K562 (cell line): ENCODE measurements around the gene PIK3C2B.

ENCODE experiments used
- PCBP1 ChIP-seq: fragments of 200-400 bp; formaldehyde crosslinking; IDR thresholded peaks from 2 replicates; pipeline ENCODE4 v1.6.1; 2018; ENCODE audit warnings: mild to moderate bottlenecking, low read depth, low read length; ENCODE audit not compliant: poor library complexity, severe bottlenecking
- SIN3A ChIP-seq, 2 experiments: fragments of 150-350 bp in 1 of 2; IDR thresholded peaks; 2 replicates each; pipeline ENCODE4 v1.6.1; 2011 to 2016; ENCODE audit warnings: borderline replicate concordance in 2 of 2, low read depth in 2 of 2, low read length in 2 of 2, mild to moderate bottlenecking in 2 of 2, moderate library complexity in 2 of 2; ENCODE audit not compliant: control insufficient read depth in 1 of 2
- TF ChIP-seq, protein P1 (sequence below): sonication (generic); formaldehyde crosslinking; IDR thresholded peaks from 2 replicates; pipeline ENCODE4 v1.8.1; 2023; ENCODE audit warnings: mild to moderate bottlenecking, missing genetic modification reagents
- TF ChIP-seq, protein P2 (sequence below), 2 experiments: IDR thresholded peaks in 1 of 2; conservative IDR thresholded peaks in 1 of 2; 2 replicates each; pipeline ENCODE4 v1.6.1; 2016; ENCODE audit warnings: low read depth in 2 of 2, mild to moderate bottlenecking in 1 of 2, missing compliant biosample characterization in 1 of 2, missing genetic modification characterization in 1 of 2, moderate library complexity in 1 of 2
- TF ChIP-seq, protein P3 (sequence below): fragments of 450-650 bp; IDR thresholded peaks from 2 replicates; pipeline ENCODE4 v1.6.1; 2018; ENCODE audit warnings: mild to moderate bottlenecking, low read depth; ENCODE audit not compliant: partially characterized antibody

DNA sequence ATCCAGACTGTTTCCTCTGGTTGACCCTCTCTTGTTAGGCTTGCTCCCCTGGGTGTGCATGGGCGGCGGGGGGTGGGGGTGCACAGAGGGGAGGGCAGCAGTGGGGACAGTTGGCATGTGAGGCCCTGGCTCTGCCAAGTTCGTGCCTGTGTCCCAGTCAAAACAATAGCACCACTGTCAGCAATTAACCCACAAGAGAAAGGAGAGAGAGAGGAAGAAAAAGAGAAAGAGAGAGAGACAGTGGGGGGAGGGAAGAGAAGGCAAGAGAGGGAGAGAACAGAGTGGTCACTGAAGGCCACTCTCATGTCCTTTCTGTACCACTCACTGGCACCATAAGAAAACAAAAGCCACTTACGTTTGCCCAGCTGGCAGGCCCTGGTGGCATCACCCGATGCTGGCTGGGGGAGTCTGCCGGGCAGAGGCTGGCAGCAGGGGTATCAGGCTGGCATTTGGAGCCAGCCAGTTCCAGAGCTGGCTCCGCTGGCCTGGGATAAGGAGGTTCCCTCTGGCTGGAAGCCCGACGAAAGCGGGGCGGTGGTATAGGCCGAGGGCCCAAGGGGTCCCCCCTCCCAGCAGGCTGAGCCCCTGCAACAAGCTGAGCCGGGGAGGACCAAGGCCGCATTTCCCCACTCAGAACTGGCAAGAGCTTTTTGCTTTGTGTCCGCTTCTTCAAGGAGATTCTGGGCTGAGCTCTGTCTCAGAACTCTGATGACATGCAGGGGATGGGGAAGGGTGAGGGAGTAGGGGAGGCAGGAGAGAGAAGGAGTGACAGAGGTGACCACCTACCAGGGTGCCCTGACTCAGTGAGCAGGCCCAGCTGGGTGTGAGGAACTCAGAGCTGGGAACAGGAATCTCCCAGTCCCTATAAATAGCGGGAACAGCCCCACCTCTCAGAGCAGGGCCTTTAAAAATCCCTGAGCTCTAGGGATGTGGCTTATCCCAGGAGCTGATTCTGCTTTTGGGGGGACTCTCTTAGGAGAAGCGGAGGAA lies 27.9 kb downstream of the PIK3C2B start:
- TF ChIP-seq, protein P1, sequence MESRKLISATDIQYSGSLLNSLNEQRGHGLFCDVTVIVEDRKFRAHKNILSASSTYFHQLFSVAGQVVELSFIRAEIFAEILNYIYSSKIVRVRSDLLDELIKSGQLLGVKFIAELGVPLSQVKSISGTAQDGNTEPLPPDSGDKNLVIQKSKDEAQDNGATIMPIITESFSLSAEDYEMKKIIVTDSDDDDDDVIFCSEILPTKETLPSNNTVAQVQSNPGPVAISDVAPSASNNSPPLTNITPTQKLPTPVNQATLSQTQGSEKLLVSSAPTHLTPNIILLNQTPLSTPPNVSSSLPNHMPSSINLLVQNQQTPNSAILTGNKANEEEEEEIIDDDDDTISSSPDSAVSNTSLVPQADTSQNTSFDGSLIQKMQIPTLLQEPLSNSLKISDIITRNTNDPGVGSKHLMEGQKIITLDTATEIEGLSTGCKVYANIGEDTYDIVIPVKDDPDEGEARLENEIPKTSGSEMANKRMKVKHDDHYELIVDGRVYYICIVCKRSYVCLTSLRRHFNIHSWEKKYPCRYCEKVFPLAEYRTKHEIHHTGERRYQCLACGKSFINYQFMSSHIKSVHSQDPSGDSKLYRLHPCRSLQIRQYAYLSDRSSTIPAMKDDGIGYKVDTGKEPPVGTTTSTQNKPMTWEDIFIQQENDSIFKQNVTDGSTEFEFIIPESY (CRISPR knock-in tag) = no peak
- TF ChIP-seq, protein P2, sequence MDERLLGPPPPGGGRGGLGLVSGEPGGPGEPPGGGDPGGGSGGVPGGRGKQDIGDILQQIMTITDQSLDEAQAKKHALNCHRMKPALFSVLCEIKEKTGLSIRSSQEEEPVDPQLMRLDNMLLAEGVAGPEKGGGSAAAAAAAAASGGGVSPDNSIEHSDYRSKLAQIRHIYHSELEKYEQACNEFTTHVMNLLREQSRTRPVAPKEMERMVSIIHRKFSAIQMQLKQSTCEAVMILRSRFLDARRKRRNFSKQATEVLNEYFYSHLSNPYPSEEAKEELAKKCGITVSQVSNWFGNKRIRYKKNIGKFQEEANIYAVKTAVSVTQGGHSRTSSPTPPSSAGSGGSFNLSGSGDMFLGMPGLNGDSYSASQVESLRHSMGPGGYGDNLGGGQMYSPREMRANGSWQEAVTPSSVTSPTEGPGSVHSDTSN (CRISPR knock-in tag; IDR thresholded peaks at IDR 0.05; ENCODE audit: low read depth) = no peak
- TF ChIP-seq, protein P2 (tag; conservative IDR thresholded peaks at IDR 0.05; ENCODE audit: low read depth) = no peak
- TF ChIP-seq PCBP1 = no peak
- TF ChIP-seq SIN3A (IDR thresholded peaks at IDR 0.05; ENCODE audit: borderline replicate concordance in 2 of 2, control insufficient read depth in 1 of 2, low read depth in 2 of 2, low read length in 2 of 2) = no peak
- TF ChIP-seq, protein P3, sequence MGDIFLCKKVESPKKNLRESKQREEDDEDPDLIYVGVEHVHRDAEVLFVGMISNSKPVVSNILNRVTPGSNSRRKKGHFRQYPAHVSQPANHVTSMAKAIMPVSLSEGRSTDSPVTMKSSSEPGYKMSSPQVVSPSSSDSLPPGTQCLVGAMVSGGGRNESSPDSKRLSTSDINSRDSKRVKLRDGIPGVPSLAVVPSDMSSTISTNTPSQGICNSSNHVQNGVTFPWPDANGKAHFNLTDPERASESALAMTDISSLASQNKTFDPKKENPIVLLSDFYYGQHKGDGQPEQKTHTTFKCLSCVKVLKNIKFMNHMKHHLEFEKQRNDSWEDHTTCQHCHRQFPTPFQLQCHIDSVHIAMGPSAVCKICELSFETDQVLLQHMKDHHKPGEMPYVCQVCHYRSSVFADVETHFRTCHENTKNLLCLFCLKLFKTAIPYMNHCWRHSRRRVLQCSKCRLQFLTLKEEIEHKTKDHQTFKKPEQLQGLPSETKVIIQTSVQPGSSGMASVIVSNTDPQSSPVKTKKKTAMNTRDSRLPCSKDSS = no peak
